Brain pericyte (primary cell): Measurements from ENCODE around the gene ERH.

Source experiments
- DNase-seq: peaks from one replicate; pipeline ENCODE4 v3.0.0-alpha.2; 2012; ENCODE audit warnings: low read depth, low spot score

The ERH gene

DNA sequence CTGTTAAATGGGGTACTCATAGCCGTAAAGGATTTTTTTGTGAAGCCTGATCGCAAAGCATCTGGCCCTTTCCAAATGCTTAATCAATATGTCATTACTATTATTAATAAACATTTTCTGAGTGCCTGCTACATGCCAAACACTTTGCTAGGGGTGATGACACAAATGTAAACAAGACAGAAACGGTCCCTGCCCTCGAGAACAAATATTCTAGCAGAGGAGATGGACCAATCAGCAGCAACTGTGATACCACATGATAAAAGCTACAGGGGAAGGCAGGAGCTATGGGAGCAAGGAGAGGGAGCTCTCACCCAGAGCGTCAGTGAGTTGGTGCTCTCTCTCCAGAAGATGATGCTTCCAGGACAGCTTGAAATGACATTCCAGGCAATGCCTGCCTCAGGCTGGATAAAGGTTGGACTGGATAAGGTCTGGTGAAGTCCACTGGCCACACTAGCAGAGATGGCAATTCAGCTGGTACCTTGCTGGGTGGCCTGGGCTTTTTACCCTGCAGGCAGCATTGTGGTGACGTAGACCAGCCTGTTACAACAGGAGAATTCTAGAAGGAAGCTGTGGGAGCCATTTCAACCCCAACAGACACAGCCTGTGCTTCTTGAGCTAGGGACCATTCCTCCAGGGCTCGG is 41.1 kb downstream of the ERH start:
- DNase-seq: no peak

DNA sequence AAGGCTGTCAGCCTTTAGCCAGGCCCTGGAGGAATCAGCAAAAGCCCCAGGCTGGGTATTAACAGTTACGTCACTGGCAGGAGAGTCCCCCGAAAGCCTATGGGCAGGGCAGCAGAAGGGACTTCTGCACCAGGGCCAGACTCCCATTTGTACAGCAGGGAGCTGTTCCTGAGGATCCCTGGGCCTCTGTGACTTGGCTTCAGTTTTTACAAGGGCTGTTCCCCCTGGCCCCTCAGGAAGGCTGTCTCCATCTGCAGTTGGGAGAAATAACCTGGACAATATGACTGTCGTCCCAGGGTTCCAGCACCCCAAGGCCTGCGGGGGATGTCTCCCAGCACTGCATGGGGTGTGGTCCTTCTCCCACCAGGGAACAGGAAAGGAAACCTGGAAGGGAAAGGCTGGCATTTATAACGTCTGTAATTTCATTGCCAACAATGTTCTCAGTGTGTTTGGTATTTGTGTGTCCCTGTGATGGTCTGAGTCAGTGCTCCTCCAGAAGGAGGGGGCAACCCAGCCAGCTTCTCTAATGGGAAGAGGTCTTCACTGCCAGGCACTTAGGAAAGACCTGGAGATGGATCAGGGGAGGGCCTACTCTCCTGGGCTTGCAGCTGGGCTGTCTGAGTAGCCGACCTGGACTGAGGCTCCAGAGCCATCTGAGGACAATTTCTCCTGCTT is 42.4 kb downstream of the ERH start:
- DNase-seq: no peak

DNA sequence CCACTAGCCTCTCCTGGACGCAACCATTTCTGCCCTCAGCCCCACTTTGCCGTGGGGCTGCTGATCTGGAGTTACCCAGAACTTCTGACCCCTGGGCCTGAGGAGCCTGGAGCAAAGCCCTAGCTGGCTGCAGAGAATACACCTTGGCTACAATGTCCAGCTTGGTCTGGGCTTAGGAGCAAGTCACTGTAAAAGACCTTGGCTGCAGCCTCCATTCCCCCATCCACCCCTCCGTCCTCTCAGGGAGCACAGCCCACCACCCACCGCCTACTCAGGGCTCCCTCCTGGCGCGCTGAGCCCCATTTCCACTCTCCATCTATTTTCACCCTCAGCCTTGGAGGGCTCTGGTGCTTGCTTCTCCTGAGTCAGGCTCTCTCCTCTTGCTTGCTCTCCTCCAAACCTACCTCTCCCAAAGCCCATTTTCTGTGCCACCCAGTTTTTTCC is 42.9 kb downstream of the ERH start:
- no peak for DNase-seq

DNA sequence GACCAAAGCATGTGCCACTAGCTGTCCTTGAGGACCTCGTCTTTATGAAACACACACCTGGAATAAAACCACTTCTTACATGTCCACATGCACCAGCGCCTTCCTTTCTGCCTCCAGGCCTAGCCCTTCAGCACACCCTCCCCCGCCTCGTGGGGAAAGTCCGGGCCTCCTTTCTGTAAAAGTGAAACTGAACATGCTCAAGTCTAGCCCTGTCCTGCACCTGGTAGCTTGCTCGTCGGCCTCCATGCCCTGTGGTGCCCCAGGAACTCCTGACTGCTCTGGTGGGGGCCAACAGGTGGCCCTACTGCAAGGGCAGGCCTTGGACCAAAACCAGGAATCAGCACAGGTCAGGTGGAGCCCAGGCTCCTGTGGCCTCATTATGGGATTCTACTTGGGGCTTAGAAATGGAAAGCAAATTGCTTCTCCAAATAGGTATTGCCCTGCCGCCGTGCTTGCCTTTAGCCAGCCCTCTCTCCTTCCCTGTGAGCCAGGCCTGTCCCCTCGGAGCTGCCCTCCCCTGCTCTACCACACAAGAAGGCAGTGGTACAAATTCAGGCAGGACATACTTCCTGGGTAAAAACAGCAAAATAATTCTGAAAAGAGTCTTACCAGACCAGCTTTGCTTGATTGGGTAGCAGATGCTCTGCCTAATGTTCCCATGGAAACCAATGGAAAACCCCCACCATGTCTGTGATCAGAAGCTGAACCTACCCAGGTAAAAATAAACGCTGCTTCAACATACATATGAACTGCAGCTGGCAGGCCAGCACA is 43.5 kb downstream of the ERH start:
- no peak for DNase-seq

DNA sequence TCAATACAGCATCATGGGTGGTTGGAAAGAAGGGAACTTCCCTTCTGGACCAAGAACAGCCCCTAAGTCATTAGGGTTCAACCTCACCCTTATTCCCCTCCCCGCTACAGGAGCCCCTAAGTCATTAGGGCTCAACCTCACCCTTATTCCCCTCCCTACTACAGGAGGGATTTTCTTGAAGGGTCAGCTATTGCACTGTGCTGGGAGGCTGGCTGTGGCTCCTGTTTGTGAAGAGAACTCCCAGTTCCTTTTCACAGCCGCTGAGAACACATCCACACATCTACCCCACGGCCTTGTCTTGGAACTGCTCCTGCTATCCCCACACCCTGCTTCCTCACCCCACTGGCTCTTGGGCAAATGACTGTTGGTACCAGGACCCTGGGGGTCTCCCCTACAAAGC is 44.9 kb downstream of the ERH start:
- no peak for DNase-seq

DNA sequence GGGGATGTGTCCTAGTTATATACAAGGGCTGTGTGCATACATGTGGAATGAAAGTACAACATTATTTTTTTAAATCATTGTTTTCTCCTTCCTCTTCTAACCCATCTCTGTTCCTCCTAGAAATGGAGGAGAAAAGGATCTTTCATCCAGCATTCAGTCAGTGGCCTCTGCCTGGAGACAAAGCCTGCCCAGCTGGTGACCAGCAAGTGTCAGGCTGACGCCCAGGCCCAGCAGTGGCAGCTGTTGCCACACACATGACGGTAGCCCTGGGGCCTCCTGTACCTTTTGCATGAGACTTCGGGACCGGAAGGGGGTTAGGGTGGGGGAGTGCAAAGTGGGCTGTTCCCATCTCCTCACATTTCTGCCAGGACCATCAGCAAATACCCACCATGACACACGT is 46.2 kb downstream of the ERH start:
- no peak for DNase-seq

DNA sequence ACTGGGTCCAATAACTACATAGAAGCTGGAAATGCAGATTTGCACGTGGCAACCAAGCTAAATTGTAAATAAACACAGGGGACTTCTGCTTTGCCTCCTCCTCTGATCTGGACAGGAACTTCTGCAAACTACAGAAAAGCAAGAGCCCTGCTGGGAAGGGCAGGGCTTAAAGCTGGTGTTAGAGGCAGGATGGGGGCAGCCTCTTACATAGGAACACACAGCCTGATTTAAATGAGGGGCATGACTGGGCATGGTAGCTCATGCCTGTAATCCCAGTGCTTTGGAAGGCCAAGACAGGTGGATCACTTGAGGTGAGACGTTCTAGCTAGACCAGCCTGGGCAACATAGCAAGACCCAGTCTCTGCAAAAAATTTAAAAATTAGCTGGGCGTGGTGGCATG is 46.7 kb downstream of the ERH start:
- no peak for DNase-seq

DNA sequence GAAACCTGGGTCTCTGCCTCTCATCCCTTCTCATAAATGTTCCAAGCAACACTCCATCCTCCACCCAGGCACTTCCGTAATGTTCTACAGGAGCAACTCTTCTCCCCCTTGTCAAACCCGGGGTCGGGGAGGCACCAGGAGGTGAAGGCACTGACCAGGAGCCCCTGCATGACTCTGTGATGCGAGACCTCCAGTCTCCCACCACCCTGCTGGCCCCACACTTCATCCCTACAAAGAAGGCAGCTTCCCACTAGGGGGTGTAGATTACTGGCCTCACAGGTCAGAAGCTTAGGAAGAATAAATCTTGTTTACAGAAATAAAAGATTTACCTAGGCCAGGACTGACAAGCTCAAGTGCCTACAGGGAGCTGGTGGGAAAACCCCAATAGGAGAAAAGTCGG is 47.2 kb downstream of the ERH start:
- no peak for DNase-seq

DNA sequence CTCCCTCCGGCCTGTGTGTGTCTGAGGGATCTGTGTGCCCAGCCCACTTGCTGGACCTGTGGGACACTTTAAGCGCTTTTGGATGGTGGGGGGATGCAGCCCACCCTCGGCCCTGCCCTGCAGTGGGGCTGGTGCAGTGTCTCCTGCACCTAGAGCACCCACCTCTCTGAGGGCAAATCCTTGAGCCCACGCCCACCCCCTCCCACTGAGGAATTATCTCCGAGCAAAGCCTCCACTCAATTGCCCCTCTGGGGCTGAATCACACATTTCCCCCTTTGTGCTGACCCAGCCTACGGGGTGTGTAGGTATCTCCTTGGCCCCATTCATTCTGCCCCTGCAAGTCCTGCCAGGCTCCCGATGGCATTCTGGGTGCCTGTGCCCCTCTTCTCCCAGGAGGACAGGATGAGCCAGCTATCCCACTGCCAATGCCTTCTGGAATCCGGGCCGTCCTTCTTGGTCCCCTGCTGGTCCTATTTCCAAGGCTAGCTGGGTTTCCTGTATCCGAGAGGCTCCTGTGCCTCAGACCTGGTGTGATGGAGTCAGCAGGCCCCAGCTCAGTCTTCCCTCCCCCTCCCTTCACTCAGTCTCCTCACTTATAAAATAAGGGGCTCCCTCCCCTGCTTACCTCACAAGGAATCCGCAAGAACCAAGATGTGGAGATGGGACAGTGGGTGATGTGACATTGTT is 48.9 kb downstream of the ERH start:
- DNase-seq: no peak

DNA sequence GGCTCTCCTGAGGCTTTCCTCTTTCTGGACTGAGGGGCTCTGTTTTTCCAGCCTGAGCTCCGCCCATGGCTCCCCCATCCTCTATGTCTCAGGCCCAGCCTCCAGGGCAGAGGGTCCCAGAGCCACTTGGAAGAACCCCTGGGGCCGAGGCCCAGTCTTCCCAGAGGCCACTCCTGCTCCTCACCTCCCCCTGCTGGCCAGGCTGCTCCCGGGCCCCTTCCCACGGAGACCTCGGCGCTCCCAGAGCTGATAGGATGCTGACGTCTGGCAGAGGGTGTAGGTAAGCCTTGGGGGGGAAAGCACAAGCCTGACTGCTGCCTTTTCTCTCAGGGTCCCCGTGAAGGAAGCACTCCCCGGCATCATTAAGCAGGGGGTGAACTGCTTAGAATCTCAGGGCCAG is 51.4 kb downstream of the ERH start:
- no peak for DNase-seq

DNA sequence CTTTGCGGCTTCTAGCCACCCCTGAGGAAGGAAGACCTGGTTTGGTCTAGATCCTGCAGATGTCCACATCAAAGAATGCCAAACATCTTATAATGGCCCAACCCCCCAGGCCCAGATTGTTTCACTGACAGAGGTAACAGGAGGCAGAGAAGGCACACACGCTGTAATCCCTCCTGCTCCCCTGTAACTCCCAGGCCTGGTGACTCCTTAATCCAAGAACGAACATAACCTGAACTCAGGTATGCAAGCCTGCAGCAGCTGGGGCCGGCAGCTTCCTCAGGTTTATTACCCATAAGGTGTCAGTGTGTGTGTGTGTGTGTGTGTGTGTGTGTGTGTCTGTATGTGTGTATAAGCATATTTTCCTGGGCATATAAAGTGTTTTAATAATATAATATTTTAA is 52.7 kb downstream of the ERH start:
- no peak for DNase-seq

DNA sequence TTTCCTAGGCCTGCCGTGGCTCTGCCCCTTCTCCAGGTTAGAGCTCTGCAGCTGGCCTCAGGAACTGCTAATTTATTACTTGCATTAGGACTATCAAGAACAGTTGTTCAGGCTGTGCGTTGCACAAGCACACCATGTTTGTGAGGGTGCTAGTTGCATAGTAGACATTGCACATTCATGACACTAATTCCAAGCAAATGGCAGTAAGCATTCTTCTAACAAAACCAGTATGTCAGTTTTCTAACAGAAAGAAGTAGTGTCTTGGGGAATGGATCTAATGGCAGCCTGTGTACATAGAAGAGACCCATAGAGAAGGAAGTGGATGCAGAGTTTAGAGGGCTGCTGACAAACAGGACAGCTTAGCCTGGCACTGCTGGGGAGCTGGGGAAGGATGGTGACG is 53.9 kb downstream of the ERH start:
- DNase-seq: no peak

DNA sequence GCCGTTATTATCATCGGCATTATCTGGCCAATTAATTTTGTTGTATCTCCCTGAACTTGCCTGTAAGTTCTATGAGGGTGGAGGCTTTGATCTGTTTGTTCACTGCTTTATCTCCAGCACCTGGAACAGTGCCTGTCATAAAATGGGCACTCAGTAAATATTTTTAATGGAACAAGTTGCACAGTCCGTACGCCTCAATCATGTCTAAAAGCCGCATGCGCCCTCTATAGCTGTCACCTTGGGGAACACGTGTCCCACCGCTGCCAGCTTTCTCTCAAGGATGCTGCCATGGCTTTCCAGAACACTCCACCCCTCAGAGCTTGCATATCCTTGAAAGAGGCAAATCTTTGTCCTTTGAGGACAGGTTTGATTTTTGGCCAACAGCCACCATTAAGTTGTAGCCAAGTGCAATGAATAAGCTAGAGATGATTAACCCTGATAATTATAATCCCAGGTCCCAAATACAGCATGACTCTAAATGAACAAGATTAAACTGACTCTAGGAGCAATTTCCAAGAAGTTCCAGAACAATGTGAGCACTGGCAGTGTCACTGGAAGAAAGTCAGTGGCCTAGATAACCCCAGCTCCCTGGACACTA is 55.1 kb downstream of the ERH start:
- no peak for DNase-seq

DNA sequence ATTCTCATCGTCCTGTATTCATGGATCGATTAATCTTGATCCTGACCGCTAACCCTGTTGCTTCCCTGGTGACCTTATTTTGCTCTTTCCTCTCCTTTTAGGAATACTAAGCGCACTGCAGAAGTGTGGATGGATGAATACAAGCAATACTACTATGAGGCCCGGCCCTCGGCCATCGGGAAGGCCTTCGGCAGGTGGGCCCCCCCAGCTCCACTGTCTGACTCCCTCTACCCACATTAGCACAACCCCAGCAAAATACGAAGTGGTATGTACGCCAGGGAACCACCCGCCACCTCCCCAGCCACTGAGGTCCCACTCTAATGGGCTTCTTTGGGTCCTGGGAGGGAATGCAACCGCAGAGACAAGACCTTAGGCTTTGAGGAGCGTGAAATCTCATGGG is 58.7 kb downstream of the ERH start:
- DNase-seq: no peak

DNA sequence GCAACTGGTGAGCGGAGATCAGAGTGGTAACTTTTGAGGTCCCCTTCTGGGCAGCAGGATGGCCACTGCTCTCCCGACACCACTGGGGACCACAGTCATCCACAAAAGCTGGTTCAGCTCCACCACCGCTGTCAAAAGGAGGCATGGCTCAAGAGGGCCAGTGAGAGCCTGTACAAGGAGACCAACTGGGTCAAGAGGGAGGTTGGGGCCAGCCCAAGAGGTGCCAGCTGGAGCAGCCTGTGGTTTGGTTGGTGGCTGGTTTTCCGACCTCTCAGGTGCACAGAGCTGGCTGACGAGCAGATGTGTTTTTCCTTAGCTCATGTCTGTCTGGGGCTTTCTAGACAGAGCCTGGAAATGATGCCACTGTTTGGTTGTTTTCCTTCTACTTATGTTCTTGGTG is 60.1 kb downstream of the ERH start:
- DNase-seq: no peak

DNA sequence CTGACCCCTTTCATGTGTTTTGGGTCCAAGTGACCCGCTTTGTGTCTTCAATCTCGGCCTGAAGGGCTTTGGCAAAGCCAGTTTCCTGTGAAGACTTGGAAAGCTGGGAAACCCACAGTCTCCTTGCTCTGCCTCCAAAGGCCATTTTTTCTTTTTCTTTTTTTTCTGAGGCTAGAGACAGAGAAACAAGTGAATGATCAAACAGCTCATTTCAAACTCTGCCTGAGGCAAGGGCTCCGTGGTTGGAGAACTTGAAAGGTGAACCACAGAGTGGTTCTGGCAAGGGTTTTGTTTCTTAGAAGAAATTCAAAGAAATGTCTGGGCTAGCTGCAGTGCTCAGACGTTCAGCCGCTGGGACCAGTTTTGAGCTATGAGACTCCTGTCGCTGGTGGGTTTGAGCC is 62.7 kb downstream of the ERH start:
- no peak for DNase-seq

DNA sequence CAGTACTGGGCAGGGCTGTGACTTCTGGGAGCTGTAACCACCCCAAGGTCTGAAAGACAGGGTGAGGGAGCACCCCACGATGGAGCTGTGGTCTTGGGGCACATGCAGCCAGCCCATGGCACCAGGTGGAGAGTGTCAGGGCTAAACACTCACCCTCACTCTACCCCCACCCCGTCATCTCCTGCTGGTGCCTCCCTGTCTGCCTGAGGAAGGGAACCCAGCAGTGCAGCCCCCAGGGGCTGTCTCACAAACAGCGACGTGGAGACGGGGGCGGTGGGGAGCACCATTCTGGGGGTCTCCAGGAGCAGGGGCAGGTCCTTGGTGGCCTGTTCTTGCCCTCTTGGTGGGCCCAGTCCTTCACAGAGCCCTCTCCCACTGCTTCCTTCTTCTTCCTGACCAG is 63.5 kb downstream of the ERH start:
- no peak for DNase-seq

DNA sequence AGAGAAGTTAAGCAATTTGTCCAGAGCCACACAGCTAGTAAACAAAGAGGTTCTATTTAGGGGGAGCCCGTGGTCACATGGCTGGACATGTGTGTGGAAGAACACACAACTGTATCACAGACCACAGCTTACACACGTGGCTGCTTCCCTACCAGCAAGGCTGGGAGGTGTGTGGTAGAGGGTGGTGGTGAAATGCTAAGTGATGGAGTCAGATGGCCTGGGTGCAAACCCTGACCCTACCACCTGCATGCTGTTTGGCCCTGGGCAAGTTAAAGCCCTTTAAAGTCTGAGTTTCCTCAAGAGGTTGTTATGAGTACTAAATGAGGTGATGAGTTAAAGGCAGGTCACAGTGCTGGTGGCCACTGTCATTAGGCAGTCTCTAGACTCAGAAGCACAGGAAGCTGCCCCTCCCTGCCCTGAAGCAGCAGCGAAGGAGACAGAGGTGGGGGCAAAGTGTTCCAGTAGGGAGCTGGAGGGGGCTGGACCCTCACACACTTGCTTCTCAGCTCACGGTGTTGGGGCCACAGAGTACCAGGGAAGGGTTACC is 64.2 kb downstream of the ERH start:
- DNase-seq: no peak

DNA sequence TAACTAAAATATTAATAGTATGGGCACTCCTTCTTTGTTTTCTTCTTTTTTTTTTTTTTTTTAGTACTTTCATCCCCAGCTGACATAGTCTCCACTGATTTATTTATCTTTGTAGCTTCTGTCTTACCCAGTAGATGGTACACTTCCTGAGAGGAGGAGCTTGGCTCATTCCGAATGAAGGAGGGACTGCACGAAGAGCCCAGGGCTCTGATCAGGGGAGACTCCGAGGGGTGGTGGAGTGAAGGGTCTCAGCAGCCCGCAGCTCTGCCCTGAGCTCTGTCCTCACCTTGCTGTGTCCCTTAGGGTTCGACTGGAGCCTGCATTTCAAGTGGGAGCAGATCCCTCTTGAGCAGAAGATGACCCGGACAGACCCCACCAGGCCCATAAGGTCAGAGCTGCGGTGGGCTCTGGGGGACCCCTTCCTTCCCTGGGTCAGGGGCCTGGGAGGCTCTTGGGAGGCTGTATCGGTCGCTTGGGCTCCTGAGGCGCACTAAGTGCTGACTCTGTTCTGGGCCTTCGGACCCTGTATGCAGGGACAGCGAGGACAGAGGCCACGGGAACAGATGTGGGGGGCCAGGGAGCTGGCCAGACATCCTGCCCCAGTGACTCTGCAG is 65.2 kb downstream of the ERH start:
- no peak for DNase-seq

DNA sequence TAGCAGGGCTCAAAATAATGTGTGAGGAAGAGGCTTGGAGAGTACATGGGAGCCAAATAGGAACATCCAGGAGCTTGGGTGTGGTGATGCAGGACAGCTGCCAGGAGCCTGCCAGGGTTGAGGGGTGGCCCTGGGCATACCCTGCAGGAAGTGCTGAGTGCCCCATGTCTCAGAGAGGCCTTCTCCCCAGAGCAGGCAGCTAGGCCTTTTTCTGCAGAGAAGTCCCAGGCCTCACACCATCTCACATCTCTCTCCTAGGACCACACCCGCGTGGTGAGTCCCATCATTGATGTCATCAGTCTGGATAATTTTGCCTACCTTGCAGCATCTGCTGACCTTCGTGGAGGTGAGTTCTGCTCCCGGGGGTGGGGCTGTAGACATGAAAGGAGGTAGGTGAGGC is 66.9 kb downstream of the ERH start:
- no peak for DNase-seq
